HG03457 (cell line): ENCODE results near the gene TNS2.

Experiments used
- ATAC-seq: cut with Tn5 transposase; IDR thresholded peaks from one replicate; pipeline ENCODE4 v1.9.1; 2021; ENCODE audit warnings: moderate number of reproducible peaks; ENCODE audit not compliant: unreplicated experiment

TNS2 gene

DNA sequence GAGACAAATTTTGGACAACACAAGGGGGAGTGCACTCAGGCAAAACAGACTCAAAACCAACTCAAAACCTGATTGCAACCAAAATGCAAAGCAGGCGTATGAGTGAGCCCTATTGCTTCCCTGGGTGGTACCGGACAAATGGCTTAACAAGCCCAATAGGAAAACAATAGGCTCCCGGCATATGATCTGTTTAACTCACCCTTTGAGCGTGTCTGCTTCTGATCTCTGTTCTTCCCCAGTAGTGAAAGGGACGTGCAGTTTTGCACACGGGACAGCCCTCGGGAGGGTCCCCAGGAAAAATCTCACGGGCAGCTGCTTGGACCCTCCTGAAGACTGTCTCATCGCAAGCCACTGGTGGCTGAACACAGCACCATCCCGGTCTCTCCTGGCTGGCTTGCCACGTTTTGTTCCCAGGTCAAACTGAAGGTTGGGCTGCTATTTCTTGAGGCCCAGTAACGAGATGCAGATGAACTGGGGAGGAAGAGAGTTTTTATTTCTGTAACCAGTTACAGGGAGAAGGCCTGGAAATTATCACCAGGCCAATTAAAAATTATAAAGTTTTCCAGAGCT is 63.4 kb downstream of the TNS2 start:
- ATAC-seq: no peak

DNA sequence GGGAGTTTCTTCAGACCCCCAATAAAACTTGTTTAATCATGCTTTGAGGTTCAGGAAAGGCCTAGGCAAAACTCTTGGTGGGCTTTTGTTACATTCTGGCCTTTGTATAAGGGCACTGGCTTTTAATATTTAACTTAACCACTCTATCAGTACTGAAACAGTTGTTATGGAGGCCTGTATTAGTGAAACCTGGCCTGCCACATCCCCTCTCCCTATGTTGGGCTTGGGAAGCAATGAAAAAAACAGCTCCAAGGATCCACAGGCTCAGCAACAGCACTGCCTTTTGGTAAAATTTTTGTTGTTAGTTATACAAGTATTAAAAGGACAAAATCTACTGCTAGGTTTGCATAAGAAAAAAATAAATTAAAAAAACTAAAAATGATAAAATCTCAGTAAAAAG is 64.1 kb downstream of the TNS2 start:
- ATAC-seq: no peak
